ENCODE data around the gene SAMD1. TPM values are rescaled to one million over a fixed set of nuclear protein-coding genes. Genes with fewer than 3 reads are reported as not detected.

The SAMD1 gene
- total RNA-seq, 1 experiment from 2014 or later: 62.2 TPM

DNA sequence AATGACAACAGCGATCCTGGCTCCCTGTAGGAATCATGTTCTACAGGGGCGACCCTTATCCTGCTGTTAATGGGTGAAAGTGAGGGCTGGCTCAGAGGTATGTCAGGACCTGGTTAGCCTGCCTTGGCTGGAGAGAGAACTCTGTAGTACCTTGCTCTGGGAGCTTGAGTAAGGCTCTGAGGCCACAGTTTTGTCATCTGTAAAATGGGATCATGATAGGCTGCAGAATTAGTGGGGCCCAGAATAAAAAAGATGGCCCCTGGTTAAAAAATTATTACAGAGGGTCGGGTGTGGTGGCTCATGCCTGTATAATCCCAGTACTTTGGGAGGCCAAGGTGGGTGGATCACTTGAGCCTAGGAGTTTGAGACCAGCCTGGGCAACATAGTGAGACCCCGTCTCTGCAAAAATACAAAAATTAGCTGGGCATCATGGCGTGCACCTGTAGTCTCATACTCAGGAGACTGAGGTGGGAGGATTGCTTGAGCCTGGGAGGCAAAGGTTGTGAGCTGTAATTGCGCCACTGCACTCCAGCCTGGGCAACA, 10.5 kb upstream of the SAMD1 start:
- ATAC-seq (no peak), DNase-seq (no peak)
- ChIA-PET CTCF (no interaction called here), POLR2A (ENCODE audit: unreplicated experiment) (no interaction called here)
- TF ChIP-seq EZH2 (IDR thresholded peaks at IDR 0.05; ENCODE audit: low read length, unreplicated experiment) (no peak), EZH2phosphoT487 (IDR thresholded peaks at IDR 0.05; ENCODE audit: borderline replicate concordance, low read length) (no peak)
- TF ChIP-seq, protein P1, sequence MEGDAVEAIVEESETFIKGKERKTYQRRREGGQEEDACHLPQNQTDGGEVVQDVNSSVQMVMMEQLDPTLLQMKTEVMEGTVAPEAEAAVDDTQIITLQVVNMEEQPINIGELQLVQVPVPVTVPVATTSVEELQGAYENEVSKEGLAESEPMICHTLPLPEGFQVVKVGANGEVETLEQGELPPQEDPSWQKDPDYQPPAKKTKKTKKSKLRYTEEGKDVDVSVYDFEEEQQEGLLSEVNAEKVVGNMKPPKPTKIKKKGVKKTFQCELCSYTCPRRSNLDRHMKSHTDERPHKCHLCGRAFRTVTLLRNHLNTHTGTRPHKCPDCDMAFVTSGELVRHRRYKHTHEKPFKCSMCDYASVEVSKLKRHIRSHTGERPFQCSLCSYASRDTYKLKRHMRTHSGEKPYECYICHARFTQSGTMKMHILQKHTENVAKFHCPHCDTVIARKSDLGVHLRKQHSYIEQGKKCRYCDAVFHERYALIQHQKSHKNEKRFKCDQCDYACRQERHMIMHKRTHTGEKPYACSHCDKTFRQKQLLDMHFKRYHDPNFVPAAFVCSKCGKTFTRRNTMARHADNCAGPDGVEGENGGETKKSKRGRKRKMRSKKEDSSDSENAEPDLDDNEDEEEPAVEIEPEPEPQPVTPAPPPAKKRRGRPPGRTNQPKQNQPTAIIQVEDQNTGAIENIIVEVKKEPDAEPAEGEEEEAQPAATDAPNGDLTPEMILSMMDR (conservative IDR thresholded peaks at IDR 0.05; ENCODE audit: low read depth, low read length): no peak
- H3K4me1 ChIP-seq (ENCODE audit: insufficient read depth, low read length): peaks cover 7% of the 10 kb centered on the region; the same call in 1 of the 2 replicates
- BruUV-seq (replicated peaks): no TSS peak
- H4K20me1 ChIP-seq (ENCODE audit: low read length): no peaks in the 10 kb centered on the region
- no peaks in the 10 kb centered on the region for H3F3A ChIP-seq (ENCODE audit: low read length, unreplicated experiment)
- intact Hi-C loops (cut with micrococcal nuclease): no loop called here
- no peak overlapping the region for H3K4me2 ChIP-seq (ENCODE audit: low read length)
- no peak overlapping the region for H3K27ac ChIP-seq (ENCODE audit: low read length)
- no peaks in the 10 kb centered on the region for H3K79me2 ChIP-seq (ENCODE audit: low read length)
- no peak overlapping the region for H3K9ac ChIP-seq (ENCODE audit: low read length)
- no peaks in the 10 kb centered on the region for H3K27me3 ChIP-seq (ENCODE audit: low read length)
- H3K9me3 ChIP-seq (ENCODE audit: low read length): no peaks in the 10 kb centered on the region
- H3K36me3 ChIP-seq (ENCODE audit: low read depth, low read length): peaks cover 20% of the 10 kb centered on the region
- H3K4me3 ChIP-seq (ENCODE audit: low read length): no peak overlapping the region
- H2AFZ ChIP-seq (ENCODE audit: low read length): no peak overlapping the region
- no peaks in the 10 kb centered on the region for H3K9me2 ChIP-seq (replicated peaks; ENCODE audit: low read length)

DNA sequence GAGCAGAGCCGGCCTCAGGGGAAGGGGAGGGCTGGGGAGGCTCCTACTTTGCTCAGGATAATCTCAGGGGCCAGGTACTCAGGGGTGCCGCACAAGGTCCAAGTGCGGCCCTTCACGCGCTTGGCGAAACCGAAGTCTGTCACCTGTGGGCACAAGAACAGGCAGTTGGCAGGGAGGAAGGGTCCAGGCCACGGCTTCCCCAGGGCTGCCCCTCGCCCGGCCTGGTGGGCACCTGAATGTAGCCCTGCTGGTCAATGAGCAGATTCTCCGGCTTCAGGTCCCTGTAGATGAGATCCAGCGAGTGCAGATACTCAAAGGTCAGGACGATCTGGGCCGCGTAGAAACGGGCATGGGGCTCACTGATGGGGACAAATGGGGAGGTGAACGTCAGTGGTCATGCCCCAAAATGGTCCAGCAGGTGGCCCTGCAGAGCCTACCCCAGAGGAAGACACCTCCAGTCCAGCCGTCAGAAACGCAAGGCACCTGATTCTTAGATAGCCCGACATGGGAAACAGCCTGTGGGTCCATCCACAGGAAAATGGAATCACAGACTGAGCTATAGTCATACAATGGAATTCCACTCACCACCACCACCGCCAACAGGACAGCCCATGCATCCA, 7.1 kb upstream of the SAMD1 start:
- no peak overlapping the region for H3K27ac ChIP-seq (ENCODE audit: low read length)
- no peaks in the 10 kb centered on the region for H4K20me1 ChIP-seq (ENCODE audit: low read length)
- H3K4me3 ChIP-seq (ENCODE audit: low read length): no peak overlapping the region
- no peaks in the 10 kb centered on the region for H3F3A ChIP-seq (ENCODE audit: low read length, unreplicated experiment)
- H3K79me2 ChIP-seq (ENCODE audit: low read length): no peaks in the 10 kb centered on the region
- CTCF ChIA-PET: no interaction called here
- H2AFZ ChIP-seq (ENCODE audit: low read length): no peak overlapping the region
- DNase-seq (no peak), ATAC-seq (peak; percentile 40; the same call in 1 of the 2 replicates)
- TF ChIP-seq EZH2 (IDR thresholded peaks at IDR 0.05; ENCODE audit: low read length, unreplicated experiment): no peak
- TF ChIP-seq, protein P1 (conservative IDR thresholded peaks at IDR 0.05; ENCODE audit: low read depth, low read length): peak; percentile 43
- no peak for TF ChIP-seq EZH2phosphoT487 (IDR thresholded peaks at IDR 0.05; ENCODE audit: borderline replicate concordance, low read length)
- no peak overlapping the region for H3K9ac ChIP-seq (ENCODE audit: low read length)
- no peaks in the 10 kb centered on the region for H3K9me2 ChIP-seq (replicated peaks; ENCODE audit: low read length)
- no peaks in the 10 kb centered on the region for H3K27me3 ChIP-seq (ENCODE audit: low read length)
- H3K4me1 ChIP-seq (ENCODE audit: insufficient read depth, low read length): peaks cover 5% of the 10 kb centered on the region; the same call in 1 of the 2 replicates
- BruUV-seq (replicated peaks): no TSS peak
- intact Hi-C loops (cut with micrococcal nuclease): no loop called here
- H3K36me3 ChIP-seq (ENCODE audit: low read depth, low read length): peaks cover 19% of the 10 kb centered on the region
- H3K9me3 ChIP-seq (ENCODE audit: low read length): peaks cover 7% of the 10 kb centered on the region; the same call in 1 of the 2 replicates
- POLR2A ChIA-PET (ENCODE audit: unreplicated experiment): no interaction called here
- H3K4me2 ChIP-seq (ENCODE audit: low read length): no peak overlapping the region

Data from PC-3 (cell line).